ENCODE measurements around the gene SLC39A6. TPM values are rescaled to one million over a fixed set of nuclear protein-coding genes. Genes with fewer than 3 reads are reported as not detected.
A peak's percentile ranks its signal among the peaks of the same experiment; 100 is the strongest.

The SLC39A6 gene
- total RNA-seq, 1 donor from 2014 or later, result 75.8 TPM

- Mint-ChIP-seq H3K9me3 (ENCODE audit: unreplicated experiment) (no peaks in the 10 kb centered on the region), H3K4me3 (ENCODE audit: unreplicated experiment) (peak overlapping the region; percentile 94), H3K27me3 (ENCODE audit: unreplicated experiment) (no peaks in the 10 kb centered on the region)
Observed at GRCh38 chr18:36130039-36130831, 1.1 kb upstream of the SLC39A6 start.

GRCh38 chr18:36128907-36129299 lies 237 bp downstream of the SLC39A6 start:
- peak overlapping the region; percentile 95 for H3K27ac Mint-ChIP-seq (ENCODE audit: unreplicated experiment)
- no peaks in the 10 kb centered on the region for H3K9me3 Mint-ChIP-seq (ENCODE audit: unreplicated experiment)
- no peak for TF ChIP-seq CTCF (IDR thresholded peaks at IDR 0.05)
- H3K4me3 Mint-ChIP-seq (ENCODE audit: unreplicated experiment), result peak overlapping the region; percentile 94
- DNase-seq (ENCODE audit: extremely low spot score, unreplicated experiment), result peak; percentile 85
- H3K36me3 Mint-ChIP-seq (ENCODE audit: unreplicated experiment), result peaks cover 17% of the 10 kb centered on the region
- no peaks in the 10 kb centered on the region for H3K27me3 Mint-ChIP-seq (ENCODE audit: unreplicated experiment)
- peaks cover 40% of the 10 kb centered on the region for H3K4me1 Mint-ChIP-seq (ENCODE audit: unreplicated experiment)

More at GRCh38 chr18:36130039-36130831, 1.1 kb upstream of the SLC39A6 start:
- peak overlapping the region; percentile 95 for H3K27ac Mint-ChIP-seq (ENCODE audit: unreplicated experiment)
- TF ChIP-seq CTCF (IDR thresholded peaks at IDR 0.05), result no peak
- DNase-seq (ENCODE audit: extremely low spot score, unreplicated experiment), result no peak
- peaks cover 40% of the 10 kb centered on the region for H3K4me1 Mint-ChIP-seq (ENCODE audit: unreplicated experiment)
- H3K36me3 Mint-ChIP-seq (ENCODE audit: unreplicated experiment), result peaks cover 11% of the 10 kb centered on the region

- H3K27me3 Mint-ChIP-seq (ENCODE audit: unreplicated experiment), result no peaks in the 10 kb centered on the region
- no peak for TF ChIP-seq CTCF (IDR thresholded peaks at IDR 0.05)
- no peaks in the 10 kb centered on the region for H3K9me3 Mint-ChIP-seq (ENCODE audit: unreplicated experiment)
- peak overlapping the region; percentile 95 for H3K27ac Mint-ChIP-seq (ENCODE audit: unreplicated experiment)
- peaks cover 40% of the 10 kb centered on the region for H3K4me1 Mint-ChIP-seq (ENCODE audit: unreplicated experiment)
- peak overlapping the region; percentile 94 for H3K4me3 Mint-ChIP-seq (ENCODE audit: unreplicated experiment)
- DNase-seq (ENCODE audit: extremely low spot score, unreplicated experiment), result no peak
- peaks cover 20% of the 10 kb centered on the region for H3K36me3 Mint-ChIP-seq (ENCODE audit: unreplicated experiment)
Observed at GRCh38 chr18:36128530-36128870, 640 bp downstream of the SLC39A6 start.

GRCh38 chr18:36127836-36128529 lies 1.2 kb downstream of the SLC39A6 start:
- H3K27ac Mint-ChIP-seq (ENCODE audit: unreplicated experiment), result peak overlapping the region; percentile 95
- H3K9me3 Mint-ChIP-seq (ENCODE audit: unreplicated experiment), result no peaks in the 10 kb centered on the region
- no peak for DNase-seq (ENCODE audit: extremely low spot score, unreplicated experiment)
- no peak for TF ChIP-seq CTCF (IDR thresholded peaks at IDR 0.05)
- H3K36me3 Mint-ChIP-seq (ENCODE audit: unreplicated experiment), result peaks cover 24% of the 10 kb centered on the region
- peaks cover 40% of the 10 kb centered on the region for H3K4me1 Mint-ChIP-seq (ENCODE audit: unreplicated experiment)
- peak overlapping the region; percentile 94 for H3K4me3 Mint-ChIP-seq (ENCODE audit: unreplicated experiment)
- no peaks in the 10 kb centered on the region for H3K27me3 Mint-ChIP-seq (ENCODE audit: unreplicated experiment)

GRCh38 chr18:36126668-36127067 lies 2.5 kb downstream of the SLC39A6 start:
- Mint-ChIP-seq H3K9me3 (ENCODE audit: unreplicated experiment) (no peaks in the 10 kb centered on the region), H3K36me3 (ENCODE audit: unreplicated experiment) (peaks cover 32% of the 10 kb centered on the region), H3K27me3 (ENCODE audit: unreplicated experiment) (no peaks in the 10 kb centered on the region), H3K27ac (ENCODE audit: unreplicated experiment) (no peak overlapping the region), H3K4me1 (ENCODE audit: unreplicated experiment) (peaks cover 30% of the 10 kb centered on the region), H3K4me3 (ENCODE audit: unreplicated experiment) (no peak overlapping the region)
- no peak for TF ChIP-seq CTCF (IDR thresholded peaks at IDR 0.05)
- no peak for DNase-seq (ENCODE audit: extremely low spot score, unreplicated experiment)

All from osteocyte (in vitro differentiated cells).